Esophagus mucosa (tissue), 1 donor: ENCODE measurements around the gene NBPF6. TPM values are rescaled to one million over a fixed set of nuclear protein-coding genes. Genes with fewer than 3 reads are reported as not detected.
"Not testable (repeated sequence)": the region's sequence is repeated elsewhere in the genome, so short reads cannot be mapped to it uniquely, and the experiment has no call there.

Experiments
- ATAC-seq: fragments of 200-7000 bp; cut with Tn5 transposase; one replicate; pipeline ENCODE4 v1.9.1; 2020
- total RNA-seq: library from RNA; stranded (reverse); gene quantifications from one replicate; pipeline ENCODE4 v1.2.4, GENCODE V29; 2023
- donor health status: DM: yes; HTN: yes; CAD: no.

Gene NBPF6
- total RNA-seq, 1 donor from 2014 or later = not detected

DNA sequence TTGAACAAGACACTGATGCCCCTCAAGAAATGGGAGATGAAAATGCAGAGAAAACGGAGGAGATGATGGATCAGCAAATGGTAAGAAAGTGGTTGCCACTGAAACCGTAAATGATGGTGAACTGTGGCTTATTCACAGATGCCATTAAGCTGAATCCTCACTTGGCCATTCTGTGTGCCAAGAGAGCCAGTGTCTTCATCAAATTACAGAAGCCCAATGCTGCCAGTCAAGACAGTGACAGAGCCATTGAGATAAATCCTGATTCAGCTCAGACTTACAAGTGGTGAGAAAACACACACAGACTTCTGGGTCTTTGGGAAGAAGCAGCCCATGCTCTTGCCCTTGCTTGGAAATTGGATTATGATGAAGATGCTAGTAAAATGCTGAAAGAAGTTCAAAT, 52.5 kb downstream of the NBPF6 start:
- no peak for ATAC-seq

DNA sequence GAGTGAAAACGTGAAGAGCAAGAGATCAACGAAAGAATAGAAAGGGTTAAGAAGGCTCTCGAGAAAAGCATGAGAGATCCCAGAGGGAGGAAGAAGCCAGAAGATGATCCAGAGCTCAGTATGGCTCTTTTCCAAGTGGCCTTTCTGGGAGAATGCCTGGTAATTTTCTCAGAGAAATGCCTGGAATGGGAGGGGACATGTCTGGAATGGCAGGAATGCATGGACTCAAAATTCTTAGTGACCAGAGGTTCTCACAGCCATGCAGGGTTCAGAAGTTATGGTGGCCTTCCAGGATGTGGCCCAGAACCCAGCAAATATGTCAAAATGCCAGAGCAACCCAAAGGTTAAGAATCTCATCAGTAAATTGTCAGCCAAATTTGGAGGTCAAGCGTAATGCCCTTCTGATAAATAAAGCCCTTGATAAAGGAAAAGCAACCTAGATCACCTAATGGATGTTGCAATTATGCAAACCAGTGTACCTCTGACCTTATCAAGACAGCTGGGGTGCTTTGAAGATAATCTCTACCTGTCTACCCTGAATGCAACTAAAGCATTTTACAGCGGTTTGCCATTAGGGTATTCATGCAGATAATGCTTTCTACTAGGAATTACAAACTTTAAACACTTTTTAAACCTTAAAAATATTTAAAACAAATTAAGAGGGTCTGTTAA, 53.1 kb downstream of the NBPF6 start:
- ATAC-seq = no peak

DNA sequence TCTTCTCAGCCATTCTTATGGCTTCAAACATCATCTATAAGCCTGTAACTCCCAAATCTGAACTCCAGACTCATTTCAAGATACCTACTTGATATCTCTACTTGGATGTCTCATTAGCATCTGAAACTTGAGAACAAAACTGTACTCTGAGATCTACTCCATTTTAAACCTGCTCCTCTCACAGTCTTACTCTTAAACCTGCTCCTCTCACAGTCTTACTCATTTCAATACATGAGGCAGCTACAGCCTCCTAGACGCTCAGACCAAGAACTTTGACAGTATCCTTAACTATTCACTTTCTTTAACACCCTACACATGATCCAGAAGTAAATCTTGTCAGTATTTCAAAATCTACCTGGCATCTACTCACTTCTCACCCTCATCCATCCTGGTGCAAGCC, 54.3 kb downstream of the NBPF6 start:
- no peak for ATAC-seq

DNA sequence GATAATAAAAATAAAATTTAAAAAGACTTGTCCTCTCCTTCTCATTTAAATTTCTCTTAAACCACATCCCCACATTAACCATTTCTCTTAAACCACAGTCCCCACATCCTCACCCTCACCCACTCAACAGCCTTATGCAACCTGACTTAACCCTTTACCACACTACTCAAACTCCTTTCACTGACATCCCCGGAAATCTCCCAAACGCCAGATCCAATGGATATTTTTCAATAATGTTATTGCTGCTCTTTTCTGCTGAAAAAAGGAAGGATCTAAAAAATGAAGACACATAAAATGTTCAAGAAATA, 55.6 kb downstream of the NBPF6 start:
- ATAC-seq = no peak

DNA sequence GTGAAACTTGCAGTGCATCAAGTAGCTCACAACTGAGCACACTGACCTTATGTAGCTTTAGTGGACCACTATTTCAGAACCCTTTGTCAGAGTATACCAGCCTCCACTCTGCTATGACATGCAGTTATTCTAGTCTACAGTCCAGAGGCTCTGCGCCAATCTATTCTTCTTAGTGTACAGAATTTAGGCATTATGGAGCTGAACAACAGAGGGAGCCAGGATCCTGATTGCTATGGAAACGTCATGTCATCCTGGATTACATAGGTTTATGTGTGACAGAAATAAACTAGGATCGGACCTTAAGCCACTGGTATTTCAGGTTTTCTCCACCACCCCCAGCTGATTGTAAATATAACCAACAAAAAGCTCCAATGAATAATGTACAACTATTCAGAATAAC, 61.6 kb downstream of the NBPF6 start:
- ATAC-seq = peak; percentile 63

DNA sequence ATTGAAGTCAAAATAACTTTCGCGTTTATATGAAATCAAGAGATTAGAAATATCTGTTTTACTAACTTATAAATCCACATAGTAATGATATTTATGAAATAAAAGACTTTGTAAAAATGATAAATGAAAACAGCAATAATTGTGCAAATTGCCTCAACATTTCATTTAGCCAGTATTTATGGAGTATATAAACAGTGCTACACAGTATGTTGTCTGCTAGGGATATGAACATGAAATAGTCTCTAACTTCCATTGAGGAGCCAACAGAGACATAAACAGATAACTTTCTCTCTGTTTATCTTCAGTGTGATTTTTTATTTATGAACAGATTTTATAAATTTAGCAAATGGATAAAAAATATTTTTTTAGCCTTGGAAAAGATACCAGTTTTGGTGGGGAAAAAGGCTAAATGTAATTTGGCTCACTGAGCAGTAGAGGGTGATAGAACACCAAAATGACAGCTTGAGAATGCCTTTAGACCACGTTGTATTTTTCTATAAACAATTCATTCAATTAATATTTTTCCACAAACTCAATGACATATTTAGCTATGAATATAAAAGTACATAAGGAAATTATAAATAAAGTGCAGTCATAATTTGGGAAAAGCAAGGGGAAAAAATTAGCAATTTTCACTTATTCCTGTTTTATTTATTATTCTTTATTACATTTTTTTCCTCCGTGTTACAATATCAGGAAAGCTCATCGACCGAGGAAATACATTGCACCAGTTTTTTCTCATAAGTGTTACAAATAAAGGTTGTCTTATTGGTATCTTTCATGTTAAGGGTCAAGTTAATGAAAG, 62.3 kb downstream of the NBPF6 start:
- ATAC-seq = no peak

DNA sequence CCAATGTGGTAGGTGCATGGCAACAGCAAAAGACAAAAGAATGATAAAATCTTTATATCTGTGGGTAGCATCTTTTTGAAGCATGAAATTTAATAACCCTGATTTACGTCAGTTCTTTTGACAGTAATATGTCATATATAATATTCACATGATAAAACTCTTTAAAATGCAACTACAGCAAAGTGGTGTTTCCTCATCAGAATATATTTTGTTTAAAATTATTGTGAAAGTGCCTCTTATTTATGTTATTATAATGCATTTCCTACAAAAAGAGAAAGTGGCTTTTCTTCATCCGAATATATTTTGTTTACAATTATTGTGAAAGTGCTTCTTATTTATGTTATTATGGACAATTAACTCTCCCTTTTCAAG, 62.9 kb downstream of the NBPF6 start:
- no peak for ATAC-seq

DNA sequence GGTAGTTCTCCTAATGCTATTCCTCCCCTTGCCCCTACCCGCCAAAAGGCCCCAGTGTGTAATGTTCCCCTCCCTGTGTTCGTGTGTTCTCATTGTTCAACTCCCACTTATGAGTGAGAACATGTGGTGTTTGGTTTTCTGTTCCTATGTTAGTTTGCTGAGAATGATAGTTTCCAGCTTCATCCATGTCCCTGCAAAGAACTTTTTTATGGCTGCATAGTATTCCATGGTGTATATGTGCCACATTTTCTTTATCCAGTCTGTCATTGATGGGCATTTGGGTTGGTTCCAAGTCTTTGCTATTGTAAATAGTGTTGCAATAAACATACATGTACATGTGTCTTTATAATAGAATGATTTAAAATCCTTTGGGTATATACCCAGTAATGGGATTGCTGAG, 63.8 kb downstream of the NBPF6 start:
- not testable (repeated sequence) for ATAC-seq

DNA sequence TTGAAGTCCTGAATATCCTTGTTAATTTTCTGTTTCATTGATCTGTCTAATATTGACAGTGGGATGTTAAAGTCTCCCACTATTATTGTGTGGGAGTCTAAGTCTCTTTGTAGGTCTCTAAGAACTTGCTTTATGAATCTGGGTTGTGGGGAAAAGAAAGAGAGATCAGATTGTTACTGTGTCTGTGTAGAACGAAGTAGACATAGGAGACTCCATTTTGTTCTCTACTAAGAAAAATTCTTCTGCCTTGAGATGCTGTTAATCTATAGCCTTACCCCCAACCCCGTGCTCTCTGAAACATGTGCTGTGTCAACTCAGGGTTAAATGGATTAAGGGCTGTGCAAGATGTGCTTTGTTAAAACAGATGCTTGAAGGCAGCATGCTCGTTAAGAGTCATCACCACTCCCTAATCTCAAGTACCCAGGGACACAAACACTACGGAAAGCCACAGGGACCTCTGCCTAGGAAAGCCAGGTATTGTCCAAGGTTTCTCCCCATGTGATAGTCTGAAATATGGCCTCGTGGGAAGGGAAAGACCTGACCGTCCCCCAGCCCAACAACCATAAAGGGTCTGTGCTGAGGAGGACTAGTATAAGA, 67.3 kb downstream of the NBPF6 start:
- not testable (repeated sequence) for ATAC-seq

Other genes with a start within 250 kb of the NBPF6 start
- gene SLC25A24, start 250.0 kb upstream of the NBPF6 start, total RNA-seq = 15.7 TPM
- gene NBPF4, start 206.3 kb upstream of the NBPF6 start, total RNA-seq = 0.08 TPM
- 3.4 TPM for gene EEIG2, start 109.8 kb downstream of the NBPF6 start, total RNA-seq
- gene HENMT1, start 210.8 kb downstream of the NBPF6 start, total RNA-seq = 2.2 TPM
- gene PRPF38B, start 242.0 kb downstream of the NBPF6 start, total RNA-seq = 16.0 TPM